RCC 7860 (cell line): ENCODE measurements around the gene RBM15B.

Experiments used
- DNase-seq: peaks from one replicate; pipeline ENCODE4 v3.0.0-alpha.2; 2015; ENCODE audit warnings: low spot score
- FAIRE-seq: peaks from 2 replicates; lab custom pipeline; 2012; peaks lifted over from hg19 to GRCh38; lab: Jason Lieb, UNC

RBM15B gene

GRCh38 chr3:51390246-51391074, 625 bp upstream of the RBM15B start:
- DNase-seq = no peak
- no peak for FAIRE-seq

DNA sequence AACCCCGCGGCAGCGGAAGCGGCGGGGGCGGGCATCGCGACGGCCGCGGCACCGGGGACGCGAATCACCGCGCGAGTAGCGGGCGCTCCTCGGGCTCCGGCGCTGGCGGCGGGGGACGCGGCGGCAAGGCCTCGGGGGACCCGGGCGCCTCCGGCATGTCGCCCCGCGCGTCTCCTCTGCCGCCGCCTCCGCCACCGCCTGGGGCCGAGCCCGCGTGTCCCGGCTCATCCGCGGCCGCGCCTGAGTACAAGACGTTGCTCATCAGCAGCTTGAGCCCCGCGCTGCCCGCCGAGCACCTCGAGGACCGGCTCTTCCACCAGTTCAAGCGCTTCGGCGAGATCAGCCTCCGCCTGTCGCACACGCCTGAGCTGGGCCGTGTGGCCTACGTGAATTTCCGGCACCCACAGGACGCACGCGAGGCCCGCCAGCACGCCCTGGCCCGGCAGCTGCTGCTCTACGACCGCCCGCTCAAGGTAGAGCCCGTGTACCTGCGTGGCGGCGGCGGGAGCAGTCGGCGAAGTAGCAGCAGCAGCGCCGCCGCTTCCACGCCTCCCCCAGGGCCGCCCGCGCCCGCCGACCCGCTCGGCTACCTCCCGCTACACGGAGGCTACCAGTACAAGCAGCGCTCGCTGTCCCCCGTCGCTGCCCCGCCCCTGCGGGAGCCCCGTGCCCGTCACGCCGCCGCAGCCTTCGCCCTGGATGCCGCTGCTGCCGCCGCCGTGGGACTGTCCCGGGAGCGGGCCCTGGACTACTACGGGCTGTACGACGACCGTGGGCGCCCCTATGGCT, 675 bp downstream of the RBM15B start:
- no peak for DNase-seq
- no peak for FAIRE-seq

- FAIRE-seq (no peak), DNase-seq (no peak)
Measured at GRCh38 chr3:51392355-51393133, 1.5 kb downstream of the RBM15B start.

- DNase-seq (no peak), FAIRE-seq (no peak)
Measured at GRCh38 chr3:51393134-51393495, 2.0 kb downstream of the RBM15B start.

GRCh38 chr3:51393564-51393963, 2.5 kb downstream of the RBM15B start:
- DNase-seq (no peak), FAIRE-seq (no peak)

DNA sequence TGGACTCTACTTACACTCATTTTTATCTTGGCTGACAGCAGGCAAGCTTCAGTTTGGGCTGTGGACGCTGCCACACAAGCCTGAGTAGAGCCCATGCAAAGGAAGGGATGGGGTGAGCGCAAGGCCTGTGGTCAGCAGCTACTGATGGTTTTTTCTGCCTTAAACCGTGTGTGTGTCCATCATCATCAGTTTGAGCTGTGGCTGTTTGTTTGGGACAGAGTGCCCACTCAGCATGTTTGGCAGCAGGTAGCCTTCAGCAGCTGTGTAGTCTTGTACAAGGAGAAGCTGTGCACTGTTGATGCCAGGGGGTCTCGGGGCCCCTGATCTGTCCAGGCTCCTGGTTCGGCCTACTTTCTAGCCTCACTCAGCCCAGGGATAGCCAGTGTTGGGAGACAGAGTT, 3.5 kb downstream of the RBM15B start:
- FAIRE-seq = no peak

GRCh38 chr3:51395493-51396213, 4.6 kb downstream of the RBM15B start:
- DNase-seq (no peak), FAIRE-seq (no peak)

More for the DNA sequence above, 3.5 kb downstream of the RBM15B start:
- no peak for DNase-seq

DNA sequence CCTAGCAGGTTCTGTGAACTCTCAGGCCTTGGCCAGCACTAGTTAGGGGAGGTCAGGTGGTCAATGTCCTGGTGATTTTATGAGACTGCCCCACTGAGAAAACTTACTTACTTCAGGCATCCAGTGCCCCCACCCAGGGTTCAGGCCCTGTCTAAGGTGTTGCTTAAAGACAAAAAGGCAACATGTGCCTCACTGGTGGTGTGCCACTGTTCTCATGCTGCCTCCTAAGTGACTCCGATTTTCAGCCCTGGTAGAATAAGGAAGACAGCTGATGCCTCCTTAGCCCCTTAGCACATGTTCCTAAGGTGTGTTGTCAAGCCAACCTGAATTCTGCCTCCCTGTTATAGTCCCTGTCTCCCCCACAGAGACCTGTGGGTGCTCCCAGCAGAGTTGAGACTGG, 5.3 kb downstream of the RBM15B start:
- DNase-seq (no peak), FAIRE-seq (no peak)

GRCh38 chr3:51397392-51397791, 6.3 kb downstream of the RBM15B start:
- DNase-seq (no peak), FAIRE-seq (no peak)

GRCh38 chr3:51398595-51399310, 7.7 kb downstream of the RBM15B start:
- FAIRE-seq (no peak), DNase-seq (no peak)

- no peak for FAIRE-seq
- no peak for DNase-seq
Measured at GRCh38 chr3:51400166-51400565, 9.1 kb downstream of the RBM15B start.

- DNase-seq = no peak
- no peak for FAIRE-seq
Measured at GRCh38 chr3:51401735-51402134, 10.7 kb downstream of the RBM15B start.

- FAIRE-seq = no peak
- DNase-seq = no peak
Measured at GRCh38 chr3:51403675-51404074, 12.6 kb downstream of the RBM15B start.

- no peak for FAIRE-seq
- DNase-seq = no peak
Measured at GRCh38 chr3:51408021-51408420, 16.9 kb downstream of the RBM15B start.

GRCh38 chr3:51408813-51409212, 17.7 kb downstream of the RBM15B start:
- FAIRE-seq (no peak), DNase-seq (no peak)

DNA sequence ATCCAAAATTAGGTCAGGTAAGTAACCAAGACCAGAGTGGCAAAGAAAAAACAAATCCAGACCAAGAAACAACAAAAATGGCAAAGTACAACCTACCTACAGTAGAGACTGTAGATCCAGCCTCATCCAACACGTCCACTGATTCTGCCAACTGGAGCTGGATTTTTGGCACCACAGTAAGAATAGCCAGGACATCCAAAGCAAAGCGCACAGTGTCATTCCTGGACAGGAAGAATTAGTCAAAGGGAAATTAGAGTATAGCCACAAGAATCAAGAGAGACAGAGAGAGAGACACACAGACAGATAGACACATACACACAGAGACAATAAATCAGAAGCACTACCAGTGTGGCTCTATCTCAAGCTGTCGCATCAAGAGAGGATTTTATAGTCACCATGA, 31.1 kb downstream of the RBM15B start:
- no peak for DNase-seq
- no peak for FAIRE-seq

DNA sequence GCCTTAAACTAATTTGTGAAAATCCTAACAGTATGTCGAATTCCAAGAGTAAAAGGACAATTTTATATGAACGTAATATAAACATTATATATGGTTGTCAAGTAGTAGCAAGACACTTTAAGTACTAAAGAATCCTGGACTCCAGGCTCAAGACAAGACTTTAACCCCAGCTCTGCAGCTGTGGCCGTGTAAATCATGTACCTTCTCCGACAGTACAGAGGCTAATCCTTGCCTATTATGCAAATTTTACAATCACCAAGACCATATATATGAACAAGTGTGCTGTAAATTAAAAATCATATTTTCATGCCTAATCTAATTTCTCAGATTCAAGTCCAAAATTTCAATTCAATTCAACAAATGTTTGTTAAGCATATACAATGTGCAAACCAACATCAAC, 35.8 kb downstream of the RBM15B start:
- no peak for FAIRE-seq
- DNase-seq = no peak

DNA sequence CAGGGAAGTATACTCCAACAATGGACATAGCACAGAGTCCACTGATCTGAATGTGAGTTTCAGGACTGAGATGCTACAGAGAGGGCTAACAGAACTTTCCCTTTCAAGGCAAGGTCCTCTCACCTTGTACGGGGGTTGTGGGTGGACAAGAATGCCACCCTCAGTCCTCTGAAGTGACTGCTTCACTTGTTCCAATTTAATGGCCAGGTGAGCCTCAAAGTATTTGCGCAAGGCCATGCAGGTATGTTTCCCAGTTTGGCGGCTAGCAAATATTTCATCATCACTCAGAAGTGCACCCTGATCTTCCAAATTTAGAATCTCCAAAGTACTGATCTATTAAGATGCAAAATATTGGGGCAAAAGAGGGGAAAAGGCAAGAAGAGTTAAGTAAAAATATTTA, 38.1 kb downstream of the RBM15B start:
- no peak for DNase-seq
- no peak for FAIRE-seq

GRCh38 chr3:51434110-51434509, 43.0 kb downstream of the RBM15B start:
- FAIRE-seq = no peak
- no peak for DNase-seq

DNA sequence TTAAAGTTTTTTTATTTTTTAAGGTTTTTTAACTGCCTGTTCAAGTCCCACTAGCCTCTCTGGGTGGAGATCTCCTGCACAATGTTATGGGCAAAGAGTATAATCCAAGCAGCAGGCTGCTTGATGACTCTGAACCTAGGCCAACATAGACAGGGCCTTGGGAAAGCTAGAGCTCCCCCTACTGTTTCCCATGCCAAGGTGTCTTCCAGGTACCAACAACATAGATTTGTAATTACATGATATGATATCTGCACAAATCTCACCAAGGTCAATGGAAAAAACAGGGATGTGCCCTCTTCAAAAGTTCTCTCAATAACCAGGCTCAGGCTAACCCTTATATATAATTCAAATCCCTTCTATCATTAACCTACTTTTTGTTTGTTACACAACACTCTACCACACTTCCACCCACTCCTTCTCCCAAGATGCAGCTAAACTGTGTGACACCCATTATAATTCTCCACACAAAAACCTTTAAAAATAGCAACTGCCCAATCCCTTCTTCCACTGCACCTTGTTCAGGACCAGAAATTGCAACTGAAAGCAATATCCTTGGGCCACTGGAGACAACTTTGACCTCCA, 43.8 kb downstream of the RBM15B start:
- peak; percentile 23 for DNase-seq
- FAIRE-seq = no peak
